ENCODE measurements around the gene SETBP1.

DNA sequence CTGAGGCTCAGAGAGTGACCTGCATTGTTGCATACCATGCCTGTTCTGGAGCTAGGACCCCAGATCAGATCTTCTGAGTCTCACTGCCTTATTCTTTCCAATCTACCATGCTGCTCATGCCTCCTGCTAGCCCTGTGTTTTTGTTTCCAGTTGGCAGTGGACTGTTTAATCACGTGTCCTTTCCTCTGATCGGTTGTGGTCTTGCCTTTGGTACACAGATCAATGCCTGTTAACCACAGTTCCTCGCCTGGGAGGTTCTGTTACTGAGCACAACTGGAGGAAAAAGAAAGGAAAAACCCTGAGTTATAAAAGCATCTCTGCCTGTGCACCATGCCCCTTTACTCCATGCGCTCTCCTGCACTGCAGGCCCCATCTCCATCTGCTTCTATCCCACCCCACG is 329.1 kb downstream of the SETBP1 start:
- TF ChIP-seq POLR2A (IDR thresholded peaks at IDR 0.05; ENCODE audit: low read depth, low read length) (no peak), POLR2AphosphoS5 (IDR thresholded peaks at IDR 0.05; ENCODE audit: low read depth, low read length) (no peak)
